ENCODE results near the gene PCAT7. TPM values are rescaled to one million over a fixed set of nuclear protein-coding genes. Genes with fewer than 3 reads are reported as not detected.
"Not testable (repeated sequence)": the region's sequence is repeated elsewhere in the genome, so short reads cannot be mapped to it uniquely, and the experiment has no call there.

Gene PCAT7
- total RNA-seq = 12.8 and 15.5 TPM in 2 replicates
- polyA plus RNA-seq = 9.6 and 11.3 TPM in 2 replicates

DNA sequence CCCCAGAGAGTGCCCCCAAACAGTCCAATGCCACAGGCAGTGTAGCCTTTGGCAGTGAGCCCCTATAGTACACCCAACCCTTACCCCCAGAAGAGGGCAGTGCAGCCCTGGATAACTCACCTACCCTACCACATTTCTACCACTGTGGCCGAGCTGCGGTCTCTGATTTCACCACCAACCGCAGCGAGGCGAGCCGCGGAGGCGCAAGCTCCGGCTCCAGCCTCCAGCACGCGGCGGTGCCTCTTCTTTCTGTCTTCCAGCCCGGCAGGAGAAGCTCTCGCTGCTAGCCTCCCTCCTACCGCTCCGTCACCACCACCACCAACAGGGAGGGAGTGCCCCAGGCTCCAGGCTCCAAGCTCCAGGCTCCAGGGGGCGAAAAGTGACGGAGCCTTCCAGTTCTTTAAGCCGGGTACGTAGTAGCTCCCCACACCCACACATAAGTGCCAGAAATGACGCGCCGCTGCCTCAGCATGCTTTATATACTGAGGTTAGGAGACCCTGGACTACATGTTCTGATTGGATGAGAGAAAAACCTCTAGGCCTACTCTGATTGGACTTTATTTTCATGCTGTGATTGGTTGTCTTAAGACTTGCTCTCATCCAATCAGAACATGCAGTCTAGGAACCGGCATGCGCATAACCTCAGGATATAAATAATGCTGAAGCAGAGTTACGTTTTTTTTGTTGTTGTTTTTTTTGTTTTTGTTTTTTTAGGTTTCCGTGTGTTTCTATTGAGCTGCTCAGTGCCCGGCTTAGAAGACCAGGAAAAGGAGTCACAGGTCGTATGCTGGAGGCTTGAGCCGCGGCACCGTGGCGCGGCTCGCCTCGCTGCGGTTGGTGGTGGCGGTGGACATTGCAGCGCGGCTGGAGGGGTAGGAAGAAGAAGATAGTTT is at the start of gene PCAT7:
TSS of gene PCAT7 (plus strand) at position 645 of the 893 bp plus-strand sequence.
- H4K20me1 ChIP-seq (ENCODE audit: insufficient read depth, poor library complexity, severe bottlenecking) = peaks cover 39% of the 10 kb centered on the region
- TF ChIP-seq, protein P1, sequence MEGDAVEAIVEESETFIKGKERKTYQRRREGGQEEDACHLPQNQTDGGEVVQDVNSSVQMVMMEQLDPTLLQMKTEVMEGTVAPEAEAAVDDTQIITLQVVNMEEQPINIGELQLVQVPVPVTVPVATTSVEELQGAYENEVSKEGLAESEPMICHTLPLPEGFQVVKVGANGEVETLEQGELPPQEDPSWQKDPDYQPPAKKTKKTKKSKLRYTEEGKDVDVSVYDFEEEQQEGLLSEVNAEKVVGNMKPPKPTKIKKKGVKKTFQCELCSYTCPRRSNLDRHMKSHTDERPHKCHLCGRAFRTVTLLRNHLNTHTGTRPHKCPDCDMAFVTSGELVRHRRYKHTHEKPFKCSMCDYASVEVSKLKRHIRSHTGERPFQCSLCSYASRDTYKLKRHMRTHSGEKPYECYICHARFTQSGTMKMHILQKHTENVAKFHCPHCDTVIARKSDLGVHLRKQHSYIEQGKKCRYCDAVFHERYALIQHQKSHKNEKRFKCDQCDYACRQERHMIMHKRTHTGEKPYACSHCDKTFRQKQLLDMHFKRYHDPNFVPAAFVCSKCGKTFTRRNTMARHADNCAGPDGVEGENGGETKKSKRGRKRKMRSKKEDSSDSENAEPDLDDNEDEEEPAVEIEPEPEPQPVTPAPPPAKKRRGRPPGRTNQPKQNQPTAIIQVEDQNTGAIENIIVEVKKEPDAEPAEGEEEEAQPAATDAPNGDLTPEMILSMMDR (IDR thresholded peaks at IDR 0.05; ENCODE audit: poor library complexity) = peak; percentile 75
- TF ChIP-seq EZH2phosphoT487 (IDR thresholded peaks at IDR 0.05; ENCODE audit: low read depth, severe bottlenecking, unreplicated experiment) (no peak), EZH2 (IDR thresholded peaks at IDR 0.05; ENCODE audit: borderline replicate concordance) (no peak)
- peaks cover 8% of the 10 kb centered on the region for H3K4me1 ChIP-seq (ENCODE audit: insufficient read depth)
- peaks cover 83% of the 10 kb centered on the region for H3K79me2 ChIP-seq
- H3K9me2 ChIP-seq (replicated peaks; ENCODE audit: insufficient read depth) = no peaks in the 10 kb centered on the region
- no peaks in the 10 kb centered on the region for H3K27me3 ChIP-seq
- peak within 1 kb of the TSS; percentile 45 for H3K4me3 ChIP-seq
- H2AFZ ChIP-seq = peak within 1 kb of the TSS; percentile 33
- peak; percentile 92 for DNase-seq (ENCODE audit: low spot score)
- WGBS (ENCODE audit: low lambda C conversion rate, missing lambda C conversion rate) = under 1% methylated on average over 40 of the region's 40 CpGs
- H3K36me3 ChIP-seq (replicated peaks; ENCODE audit: insufficient read depth, low read depth) = no peaks in the 10 kb centered on the region
- H3K27ac ChIP-seq = peak within 1 kb of the TSS; percentile 96
- H3K4me2 ChIP-seq = peak within 1 kb of the TSS; percentile 84
- no peaks in the 10 kb centered on the region for H3K9me3 ChIP-seq (ENCODE audit: low read depth)

DNA sequence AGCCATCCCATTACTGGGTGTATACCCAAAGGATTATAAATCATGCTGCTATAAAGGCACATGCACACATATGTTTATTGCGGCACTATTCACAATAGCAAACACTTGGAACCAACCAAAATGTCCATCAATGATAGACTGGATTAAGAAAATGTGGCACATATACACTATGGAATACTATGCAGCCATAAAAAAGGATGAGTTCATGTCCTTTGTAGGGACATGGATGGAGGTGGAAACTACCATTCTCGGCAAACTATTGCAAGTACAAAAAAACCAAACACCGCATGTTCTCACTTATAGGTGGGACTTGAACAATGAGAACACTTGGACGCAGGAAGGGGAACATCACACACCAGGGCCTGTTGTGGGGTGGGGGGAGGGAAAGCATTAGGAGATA is 48.5 kb upstream of the PCAT7 start:
- not testable (repeated sequence) for H3K4me3 ChIP-seq; DNase-seq (ENCODE audit: low spot score); H3K4me2 ChIP-seq; H2AFZ ChIP-seq; H3K27ac ChIP-seq; H3K36me3 ChIP-seq (replicated peaks; ENCODE audit: insufficient read depth, low read depth); H3K9me3 ChIP-seq (ENCODE audit: low read depth); H4K20me1 ChIP-seq (ENCODE audit: insufficient read depth, poor library complexity, severe bottlenecking); H3K4me1 ChIP-seq (ENCODE audit: insufficient read depth); H3K27me3 ChIP-seq; H3K9me2 ChIP-seq (replicated peaks; ENCODE audit: insufficient read depth)
- 93% methylated on average over 4 of the region's 4 CpGs for WGBS (ENCODE audit: low lambda C conversion rate, missing lambda C conversion rate)
- H3K79me2 ChIP-seq = peaks cover 67% of the 10 kb centered on the region

DNA sequence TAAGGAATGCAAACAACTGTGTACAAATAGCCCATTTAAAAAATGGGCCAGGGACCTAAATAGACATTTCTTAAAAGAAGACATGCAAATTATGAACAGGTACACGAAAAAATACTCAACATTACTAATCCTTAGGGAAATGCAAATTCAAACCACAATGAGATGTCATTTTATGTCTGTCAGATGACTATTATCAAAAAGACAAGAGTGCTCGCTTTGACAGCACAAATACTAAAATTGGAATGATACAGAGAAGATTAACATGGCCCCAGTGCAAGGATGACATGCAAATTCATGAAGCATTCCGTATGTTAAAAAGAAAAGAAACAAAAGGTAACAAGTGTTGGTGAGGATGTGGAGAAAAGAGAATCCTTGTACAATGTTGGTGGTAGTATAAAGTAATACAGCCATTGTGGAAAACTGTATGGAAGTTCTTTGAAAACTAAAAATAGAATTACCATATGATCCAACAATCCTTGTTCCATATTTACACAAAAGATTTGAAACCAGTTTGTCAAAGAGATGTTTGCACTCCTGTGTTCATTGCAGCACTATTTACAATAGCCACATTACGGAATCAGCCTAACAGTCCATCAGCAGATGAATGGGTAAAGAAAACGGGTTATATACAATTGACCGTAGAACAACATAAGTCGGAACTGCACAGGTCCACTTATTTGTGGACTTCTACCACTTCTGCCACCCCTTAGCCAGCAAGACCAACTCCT is 47.2 kb upstream of the PCAT7 start:
- Histone ChIP-seq H3K4me1 (ENCODE audit: insufficient read depth) (no peaks in the 10 kb centered on the region), H3K36me3 (replicated peaks; ENCODE audit: insufficient read depth, low read depth) (no peaks in the 10 kb centered on the region), H3K9me2 (replicated peaks; ENCODE audit: insufficient read depth) (no peaks in the 10 kb centered on the region), H3K9me3 (ENCODE audit: low read depth) (no peaks in the 10 kb centered on the region), H3K4me3 (no peak overlapping the region), H4K20me1 (ENCODE audit: insufficient read depth, poor library complexity, severe bottlenecking) (no peaks in the 10 kb centered on the region), H2AFZ (no peak overlapping the region), H3K4me2 (no peak overlapping the region), H3K27me3 (no peaks in the 10 kb centered on the region), H3K79me2 (peaks cover 64% of the 10 kb centered on the region), H3K27ac (no peak overlapping the region)
- TF ChIP-seq, protein P1 (IDR thresholded peaks at IDR 0.05; ENCODE audit: poor library complexity) = no peak
- no peak for TF ChIP-seq EZH2 (IDR thresholded peaks at IDR 0.05; ENCODE audit: borderline replicate concordance)
- no peak for TF ChIP-seq EZH2phosphoT487 (IDR thresholded peaks at IDR 0.05; ENCODE audit: low read depth, severe bottlenecking, unreplicated experiment)
- DNase-seq (ENCODE audit: low spot score) = no peak
- WGBS (ENCODE audit: low lambda C conversion rate, missing lambda C conversion rate) = 92% methylated on average over 7 of the region's 7 CpGs
